GM18519 (cell line): ENCODE measurements around the gene ANTXR2.
"Not testable (repeated sequence)": the region's sequence is repeated elsewhere in the genome, so short reads cannot be mapped to it uniquely, and the experiment has no call there.

ENCODE experiments used
- ATAC-seq: cut with Tn5 transposase; IDR thresholded peaks from one replicate; pipeline ENCODE4 v1.9.1; 2021; ENCODE audit warnings: mild to moderate bottlenecking, moderate library complexity; ENCODE audit not compliant: unreplicated experiment, low FRiP score

The ANTXR2 gene

DNA sequence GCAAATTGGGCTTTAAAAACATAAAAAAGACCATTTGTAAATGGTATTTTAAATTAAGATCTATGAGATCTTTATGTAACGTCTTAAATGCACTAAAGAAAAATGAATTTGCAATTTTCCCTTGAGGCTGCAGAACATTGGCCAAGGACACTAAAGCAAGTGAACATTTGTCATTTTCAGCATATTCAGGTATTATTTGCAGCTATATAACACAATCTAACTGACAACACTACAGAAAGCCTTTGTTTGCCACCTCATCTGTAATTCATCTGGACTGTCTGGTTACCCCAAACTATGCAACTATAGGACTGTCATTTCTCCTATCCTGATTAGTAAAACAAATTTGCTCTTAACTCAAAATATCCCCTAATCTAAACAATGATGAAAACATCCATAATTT lies 74.8 kb downstream of the ANTXR2 start:
- no peak for ATAC-seq

DNA sequence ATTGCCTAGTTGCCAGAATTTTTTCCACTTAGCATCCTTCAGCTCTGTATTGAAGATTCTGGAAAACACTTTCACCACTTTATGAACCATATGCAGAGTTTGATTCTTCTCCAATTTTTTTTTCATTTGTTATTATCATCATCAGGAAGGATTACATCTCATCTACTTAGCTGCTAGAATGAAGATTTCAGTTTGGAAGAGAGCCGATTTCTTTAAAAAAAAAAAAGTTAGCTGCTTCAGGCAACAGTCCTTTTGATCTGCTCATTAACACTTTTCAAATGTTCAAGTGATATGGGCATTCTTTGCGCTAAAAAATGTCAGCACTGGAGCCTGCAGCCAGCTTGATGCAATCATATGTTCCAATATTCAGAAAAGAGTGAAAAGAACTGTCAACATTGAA lies 76.2 kb downstream of the ANTXR2 start:
- ATAC-seq, result no peak

DNA sequence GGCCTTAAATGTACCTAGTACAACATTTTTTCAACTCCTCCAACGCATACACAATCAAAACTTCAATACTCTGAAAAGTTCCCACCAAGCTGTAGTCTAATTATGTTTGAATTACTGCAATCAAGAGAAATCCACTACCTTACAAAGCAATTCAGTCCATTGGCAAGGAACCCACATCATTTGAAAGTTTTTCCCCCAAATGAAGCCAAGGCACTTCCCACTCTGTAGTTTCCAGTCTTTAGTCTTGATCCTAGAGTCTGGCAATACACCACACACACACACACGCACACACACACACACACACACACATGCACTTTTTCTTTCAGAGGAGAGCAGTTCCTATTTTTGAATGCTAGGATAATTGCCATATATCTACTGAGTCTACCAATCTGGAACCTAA lies 79.6 kb downstream of the ANTXR2 start:
- no peak for ATAC-seq

DNA sequence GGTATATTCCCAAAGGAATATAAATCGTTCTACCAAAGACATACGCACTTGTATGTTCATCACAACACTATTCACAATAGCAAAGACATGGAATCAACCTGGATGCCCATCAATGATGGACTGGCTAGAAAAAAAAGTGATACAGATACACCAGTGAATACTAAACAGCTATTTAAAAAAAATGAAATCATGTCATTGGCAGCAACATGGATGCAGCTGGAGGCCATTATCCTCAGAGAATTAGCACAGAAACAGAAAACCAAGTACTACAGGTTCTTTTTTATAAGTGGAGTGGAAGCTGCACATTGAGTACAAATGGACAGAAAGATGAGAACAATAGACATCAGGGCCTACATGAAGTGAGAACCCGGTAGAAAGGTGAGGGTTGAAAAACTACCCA lies 81.4 kb downstream of the ANTXR2 start:
- ATAC-seq, result no peak

DNA sequence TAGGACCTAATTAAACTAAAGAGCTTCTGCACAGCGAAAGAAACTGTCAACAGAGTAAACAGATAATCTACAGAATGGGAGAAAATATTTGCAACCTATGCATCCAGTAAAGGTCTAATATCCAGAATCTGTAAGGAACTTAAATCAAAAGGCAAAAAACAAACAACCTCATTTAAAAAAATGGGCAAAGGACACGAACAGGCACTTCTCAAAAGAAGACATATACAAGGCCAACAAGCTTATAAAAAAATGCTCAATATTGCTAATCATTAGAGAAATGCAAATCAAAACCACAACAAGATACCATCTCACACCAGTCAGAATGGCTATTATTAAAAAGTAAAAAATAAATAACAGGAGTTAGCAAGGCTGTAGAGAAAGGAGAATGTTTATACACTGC lies 81.9 kb downstream of the ANTXR2 start:
- not testable (repeated sequence) for ATAC-seq

DNA sequence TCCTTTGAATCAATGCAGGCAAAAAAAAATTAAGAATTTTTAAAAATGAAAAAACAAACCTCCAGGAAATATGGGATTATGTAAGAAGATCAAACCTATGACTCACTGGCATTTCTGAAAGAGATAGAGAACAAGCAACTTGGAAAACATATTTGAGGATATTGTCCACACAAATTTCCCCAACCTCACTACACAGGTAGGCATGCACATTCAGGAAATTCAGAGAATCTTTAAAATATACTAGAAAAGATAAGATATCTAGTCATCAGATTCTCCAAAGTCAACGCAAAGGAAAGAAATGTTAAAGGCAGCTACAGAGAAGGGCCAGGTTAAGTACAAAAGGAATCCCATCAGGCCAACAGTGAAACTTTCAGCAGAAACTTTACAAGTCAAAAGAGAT lies 85.6 kb downstream of the ANTXR2 start:
- ATAC-seq, result no peak

DNA sequence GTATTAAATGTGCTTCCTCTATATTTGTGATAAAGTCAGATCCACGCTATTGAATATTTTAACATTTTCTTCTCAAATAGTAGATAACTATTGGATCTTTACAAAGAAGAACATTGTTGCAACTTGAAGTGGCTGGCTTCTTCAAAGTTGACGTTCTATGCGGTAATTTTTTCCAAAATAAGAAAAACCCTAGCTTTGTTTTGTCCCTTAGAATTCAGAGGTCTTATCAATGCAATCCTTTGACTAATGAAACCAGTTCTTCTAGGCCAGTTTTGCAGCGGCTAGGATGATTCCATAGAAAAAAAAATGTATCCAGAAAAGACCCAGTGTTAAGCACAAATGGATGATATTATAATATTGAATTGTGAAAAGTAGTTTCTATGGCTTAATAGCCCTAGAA lies 89.6 kb downstream of the ANTXR2 start:
- ATAC-seq, result no peak

DNA sequence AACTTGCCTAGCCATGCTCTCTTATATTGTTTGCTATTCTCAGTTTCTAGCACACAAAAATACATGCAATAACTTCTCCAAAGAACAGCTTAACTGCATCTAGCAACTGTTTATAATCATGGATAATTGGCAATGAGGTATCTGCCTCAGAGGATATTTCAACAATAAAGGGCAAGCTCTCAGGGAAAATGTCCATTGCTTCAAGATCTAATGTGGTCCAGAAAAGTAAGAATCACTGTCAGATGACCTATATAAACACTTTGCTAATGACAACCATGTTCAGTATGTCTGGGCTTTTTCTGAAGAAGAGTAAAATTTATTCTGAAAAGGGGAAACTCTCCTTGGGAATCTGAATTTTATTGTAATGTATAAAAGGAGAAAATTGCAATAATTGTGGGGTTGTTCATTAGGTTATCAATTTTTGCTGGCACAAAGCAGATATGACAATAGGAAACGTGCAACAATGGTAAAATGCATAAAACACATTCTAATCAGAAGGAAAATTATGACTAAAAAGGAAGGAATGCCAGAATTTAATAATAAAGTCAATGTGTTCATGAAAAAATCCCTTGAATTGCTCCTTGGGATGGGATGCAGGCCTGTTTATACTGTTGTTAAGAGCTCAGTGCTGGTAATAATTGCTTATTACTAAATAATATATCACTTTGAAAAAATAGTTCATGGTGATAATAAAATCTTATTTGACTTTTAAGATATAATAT lies 90.3 kb downstream of the ANTXR2 start:
- ATAC-seq, result no peak

DNA sequence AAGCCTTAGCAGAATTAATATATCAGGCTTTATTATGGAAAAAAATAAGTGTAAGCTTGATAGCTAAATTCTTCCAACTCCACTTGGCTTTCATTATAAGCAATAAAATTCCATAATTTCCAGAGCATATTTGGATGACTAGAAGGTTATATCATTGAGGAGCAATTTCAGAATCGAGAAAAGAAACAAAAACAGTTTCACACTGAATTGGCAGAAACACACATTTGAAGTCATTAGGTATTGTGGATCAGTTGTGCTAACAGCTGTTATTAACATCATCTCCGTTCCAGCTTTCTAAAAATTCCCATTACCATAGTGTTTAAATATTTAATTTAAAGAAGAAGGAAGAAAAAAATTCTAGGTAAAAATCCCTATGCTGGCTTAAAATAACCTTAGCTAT lies 92.6 kb downstream of the ANTXR2 start:
- ATAC-seq, result no peak

DNA sequence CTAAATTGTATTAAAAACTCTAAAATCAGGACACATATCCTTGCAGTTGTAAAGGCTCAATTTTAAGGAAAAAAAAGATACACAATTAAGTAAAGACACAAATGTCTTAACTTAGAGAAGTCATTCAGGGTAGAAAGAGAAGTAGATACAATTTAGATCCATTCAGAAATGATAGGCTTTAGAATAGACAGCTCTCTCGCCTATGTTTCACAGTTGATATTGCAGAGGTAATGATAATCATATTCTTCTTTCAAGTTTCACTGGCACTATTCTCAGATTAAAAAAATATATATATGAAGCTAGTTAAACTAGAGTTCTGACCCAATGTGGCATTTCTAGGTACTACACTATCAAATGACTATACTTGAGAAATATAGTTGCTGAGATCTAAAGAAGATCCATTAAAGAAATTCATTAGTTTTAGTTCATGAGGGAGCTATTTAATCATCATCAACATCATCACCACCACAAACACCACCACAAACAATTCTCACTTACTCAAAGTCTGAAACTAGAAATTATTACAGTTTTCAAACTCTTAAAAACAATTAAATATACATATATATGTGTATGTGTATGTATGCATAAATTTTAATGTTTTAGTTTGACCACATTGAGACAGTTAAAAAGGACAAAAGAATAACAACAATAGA lies 93.1 kb downstream of the ANTXR2 start:
- ATAC-seq, result no peak

DNA sequence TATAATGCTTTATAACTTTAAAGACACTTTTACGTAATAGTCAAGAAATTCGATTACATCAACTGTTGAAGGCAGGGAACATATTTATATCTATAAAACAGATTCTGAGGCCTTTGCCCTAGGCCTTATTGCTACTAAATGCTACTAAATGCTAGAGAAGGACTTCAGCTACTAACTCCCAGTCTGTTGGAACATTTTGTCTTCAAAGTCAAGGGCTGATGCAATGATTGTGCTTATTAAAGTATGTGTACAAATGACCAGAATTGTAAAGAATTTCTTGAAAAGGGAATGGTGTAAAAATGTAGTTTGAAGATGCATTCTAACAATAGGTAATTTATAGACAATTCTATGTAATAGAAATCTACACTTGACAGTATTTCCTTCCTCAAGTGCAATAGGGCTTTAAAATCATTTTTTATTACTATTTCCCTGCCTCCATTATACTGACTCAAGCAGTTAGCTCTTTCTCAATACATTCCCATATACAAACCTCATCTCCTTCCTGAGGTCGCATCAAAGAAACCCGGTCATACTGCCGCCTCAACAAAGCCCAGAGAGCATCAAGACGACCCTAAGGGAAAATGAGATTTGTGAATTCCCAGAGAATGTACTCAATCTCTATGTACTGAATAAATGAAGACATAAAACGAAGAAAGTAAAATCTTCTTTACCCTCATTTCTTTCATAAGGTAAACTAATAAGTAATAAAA lies 95.7 kb downstream of the ANTXR2 start:
- no peak for ATAC-seq

DNA sequence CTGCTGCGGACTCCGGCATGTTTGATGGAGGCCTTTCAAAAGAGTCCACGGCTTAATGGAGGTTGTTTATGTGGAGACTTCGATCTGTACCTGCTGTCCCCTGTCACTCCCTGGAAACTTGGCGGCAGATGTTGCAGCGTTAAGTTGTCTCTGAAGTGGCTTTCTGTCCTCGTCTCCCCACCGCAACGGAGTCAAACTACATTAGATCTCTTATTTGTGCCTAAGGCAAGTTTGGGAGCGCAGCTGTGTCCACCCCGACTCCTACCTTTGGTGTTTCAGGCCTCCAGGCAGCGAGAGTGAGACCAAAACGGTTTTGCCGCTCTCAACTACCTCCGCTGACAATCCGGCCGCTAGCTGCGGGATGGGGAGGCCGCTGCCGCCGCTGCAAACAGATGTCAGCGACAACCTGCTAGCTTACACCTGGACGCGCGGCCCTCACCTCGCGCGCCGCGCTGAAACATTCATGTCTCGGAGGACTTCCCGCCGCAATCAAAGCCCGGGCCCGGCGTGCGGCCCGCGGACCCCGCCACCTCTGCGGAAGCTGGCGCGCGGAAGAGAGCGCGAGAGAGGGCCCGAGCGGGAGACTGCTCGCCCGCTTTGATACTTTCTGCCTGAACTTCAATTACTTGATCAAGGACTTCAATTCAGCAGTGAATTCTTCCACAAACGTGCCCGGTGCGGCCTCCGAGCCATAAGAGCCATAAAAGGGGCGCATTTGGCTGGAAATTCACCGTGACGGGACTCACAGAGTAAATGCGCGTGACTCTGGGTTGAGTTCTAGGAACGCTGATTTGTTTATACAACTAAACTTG lies 108.4 kb downstream of the ANTXR2 start:
- ATAC-seq, result no peak

DNA sequence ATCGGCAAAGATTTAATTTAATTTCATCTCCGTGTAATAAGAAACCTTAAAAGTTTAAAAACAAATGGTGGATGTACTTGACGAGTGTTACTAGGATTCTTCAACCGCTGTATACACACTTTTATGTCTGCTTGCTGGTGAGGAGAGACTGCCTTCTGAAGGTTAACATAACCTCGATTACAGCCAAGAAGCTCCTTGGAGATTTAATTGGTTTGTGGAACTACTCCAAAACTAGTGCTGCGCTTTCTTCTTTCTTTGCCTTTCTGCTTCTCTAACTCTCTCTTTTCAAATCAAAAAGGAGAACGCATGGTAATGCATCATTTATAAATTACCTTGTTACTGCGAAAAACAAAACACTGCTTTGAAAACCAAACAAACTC lies 109.0 kb downstream of the ANTXR2 start:
- ATAC-seq, result no peak

DNA sequence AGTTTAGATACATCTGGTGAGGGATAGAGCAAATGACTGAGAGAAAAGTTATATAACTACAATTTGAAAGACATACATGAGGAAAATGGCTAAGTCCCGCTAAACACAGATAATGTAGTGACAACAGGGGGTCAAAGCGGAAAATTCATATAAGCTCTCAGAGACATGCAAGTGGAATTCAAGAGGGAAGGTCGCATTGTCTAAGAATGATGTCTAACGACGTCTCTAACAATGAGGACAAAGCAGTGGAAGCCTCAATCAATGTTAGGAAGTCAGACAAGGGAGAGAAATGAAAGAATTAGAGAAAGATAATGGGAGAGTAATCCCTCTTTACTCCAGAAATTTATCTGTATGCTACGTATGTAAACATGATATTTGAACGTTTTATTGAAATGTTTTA lies 113.4 kb downstream of the ANTXR2 start:
- no peak for ATAC-seq

DNA sequence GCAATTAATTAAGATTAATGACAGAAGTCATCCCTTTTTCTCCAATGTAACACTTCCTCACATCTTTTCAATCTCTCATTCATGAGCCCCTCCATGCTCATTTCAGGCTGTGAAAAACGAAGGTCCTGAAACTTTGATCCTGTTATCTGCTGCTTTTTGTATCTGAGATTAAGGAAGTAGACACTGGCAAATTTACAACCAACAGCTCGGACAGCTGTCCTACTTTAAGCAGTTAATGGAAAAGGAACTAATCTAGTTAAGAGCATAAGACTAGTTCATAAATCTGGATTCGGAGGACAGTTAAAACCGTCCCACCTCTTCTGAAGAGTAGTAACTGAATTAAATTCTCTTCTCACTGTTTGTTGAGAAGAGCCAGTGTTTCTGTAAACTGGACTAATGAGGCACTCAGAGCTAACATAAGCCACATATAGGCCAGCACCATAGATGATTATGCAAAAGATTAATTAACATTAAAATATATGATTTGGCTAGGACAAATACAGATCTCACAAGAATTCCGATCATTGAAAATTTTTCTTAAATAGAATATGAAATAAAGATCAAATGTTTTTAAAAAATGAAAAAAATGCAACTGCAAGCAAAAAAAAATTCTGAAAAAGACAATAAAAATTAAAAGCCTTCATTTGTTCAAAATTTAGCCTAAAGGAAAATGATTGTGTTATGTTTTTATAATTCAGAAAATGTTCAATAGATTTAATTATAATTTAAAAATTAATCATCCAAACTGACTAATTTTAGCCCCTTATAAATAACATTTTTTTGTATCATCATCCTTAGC lies 114.4 kb downstream of the ANTXR2 start:
- no peak for ATAC-seq

DNA sequence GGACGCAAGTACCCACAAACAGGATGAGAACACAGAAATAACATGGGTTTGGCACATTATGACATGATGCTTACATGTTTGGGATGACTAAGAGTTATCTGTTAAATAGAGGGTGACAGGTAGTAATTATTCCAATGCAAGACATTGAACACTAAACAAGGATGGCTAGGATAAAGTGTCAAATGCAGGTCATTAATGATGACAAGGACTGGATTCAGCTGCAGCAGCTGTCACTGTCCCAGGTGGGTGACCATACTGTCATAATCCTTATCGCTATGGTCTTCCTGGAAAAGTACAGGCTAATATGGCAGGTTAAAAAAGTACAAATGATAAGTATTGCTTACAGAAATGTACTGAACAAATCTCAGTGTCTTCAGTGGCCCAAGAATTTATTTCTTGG lies 123.9 kb downstream of the ANTXR2 start:
- ATAC-seq, result no peak

DNA sequence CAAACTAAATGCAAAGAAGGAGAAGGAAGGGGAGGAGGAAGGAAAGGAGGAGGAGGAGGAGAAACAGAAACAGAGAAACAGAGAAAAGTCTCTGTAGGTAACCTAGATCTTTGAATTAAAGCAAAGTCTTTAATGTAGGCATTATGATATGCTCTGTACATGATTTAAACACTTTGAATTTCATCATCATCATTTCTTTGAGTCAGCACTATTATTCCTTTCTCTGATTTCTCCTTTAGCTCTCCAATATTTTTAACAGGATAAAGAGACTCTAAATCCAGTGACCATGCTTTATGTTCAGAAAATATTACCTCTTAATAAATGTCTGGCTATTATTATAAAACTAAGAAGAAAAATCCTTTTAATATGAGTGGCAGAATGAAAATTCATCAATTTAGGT lies 124.3 kb downstream of the ANTXR2 start:
- ATAC-seq, result no peak

DNA sequence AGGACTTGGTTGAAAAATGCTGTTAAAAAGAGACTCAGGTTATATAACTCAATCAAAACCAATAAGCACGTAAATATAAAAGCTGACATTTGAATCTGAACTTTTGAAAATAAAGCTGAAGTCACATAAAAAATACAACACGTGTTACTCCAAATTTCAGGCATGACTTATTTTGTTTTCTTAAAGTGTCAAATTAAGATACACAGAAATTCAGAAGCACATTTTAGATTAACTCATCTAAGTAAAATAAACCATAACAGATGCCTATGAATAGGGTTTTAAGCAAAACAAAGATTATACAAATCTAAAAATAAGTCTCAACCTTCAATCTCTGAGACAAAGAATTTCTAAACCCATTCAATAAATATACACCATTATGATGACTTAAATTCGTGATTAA lies 124.8 kb downstream of the ANTXR2 start:
- ATAC-seq, result no peak

DNA sequence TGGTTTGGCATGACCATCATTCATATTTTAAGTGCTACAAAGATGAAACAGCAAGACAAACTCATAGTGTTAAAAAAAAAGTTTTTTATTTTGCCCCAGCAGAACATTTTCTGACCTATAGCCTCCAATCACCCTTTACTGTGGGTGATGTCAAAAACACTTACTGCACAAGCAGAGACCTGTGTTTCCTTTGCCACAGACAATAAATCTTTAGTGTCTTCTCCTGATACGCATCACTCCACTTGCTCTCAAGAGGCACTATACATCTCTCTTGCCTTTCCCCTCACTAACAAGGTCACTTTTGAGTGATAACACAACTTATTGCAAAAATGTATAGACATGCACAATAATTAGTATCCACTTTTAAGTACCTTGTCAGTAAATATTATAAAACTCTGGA lies 125.6 kb downstream of the ANTXR2 start:
- no peak for ATAC-seq

DNA sequence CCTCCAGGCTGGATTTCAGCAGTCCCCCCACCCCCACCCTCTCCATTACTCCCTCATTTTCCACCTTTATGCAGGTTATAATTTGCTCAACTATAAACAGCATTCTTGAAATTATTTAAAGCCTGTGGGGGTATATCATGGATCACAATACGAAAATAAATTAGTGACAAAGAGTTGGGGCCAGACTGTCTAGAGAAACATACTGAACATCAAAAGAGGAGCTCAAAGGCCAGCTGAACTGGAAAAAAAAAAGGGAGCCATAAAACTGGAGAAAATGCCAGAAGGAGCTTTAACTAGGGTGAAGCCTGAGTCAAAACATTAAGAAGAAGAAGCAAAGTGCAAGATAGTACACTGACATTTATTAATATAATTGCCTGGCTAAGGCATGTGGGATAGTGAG lies 137.8 kb downstream of the ANTXR2 start:
- ATAC-seq, result no peak
